ENCODE data around the gene BTN2A1. TPM values are rescaled to one million over a fixed set of nuclear protein-coding genes. Genes with fewer than 3 reads are reported as not detected.

Gene BTN2A1
- total RNA-seq, 1 experiment from 2014 or later: 13.1 TPM

DNA sequence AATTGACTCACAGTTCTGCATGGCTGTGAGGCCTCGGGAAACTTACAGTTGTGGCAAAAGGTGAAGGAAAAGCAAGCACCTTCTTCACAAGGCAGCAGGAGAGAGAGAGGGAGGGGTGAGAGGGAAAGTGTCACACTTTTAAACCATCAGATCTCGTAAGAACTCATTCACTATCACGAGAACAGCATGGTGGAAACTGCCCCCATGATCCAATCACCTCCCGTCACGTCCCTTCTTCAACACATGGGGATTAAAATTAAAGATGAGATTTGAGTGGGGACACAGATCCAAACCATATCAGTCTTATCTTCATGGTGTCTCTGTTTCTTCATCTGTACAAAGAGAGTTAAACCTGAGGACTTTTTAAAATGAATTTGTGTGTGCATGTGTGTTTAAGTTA is 28.6 kb downstream of the BTN2A1 start:
- ChIA-PET CTCF (no interaction called here), POLR2A (ENCODE audit: unreplicated experiment) (no interaction called here)
- H3K9me2 ChIP-seq (replicated peaks; ENCODE audit: low read length): no peaks in the 10 kb centered on the region
- H3K4me2 ChIP-seq (ENCODE audit: low read length): no peak overlapping the region
- no peak overlapping the region for H3K27ac ChIP-seq (ENCODE audit: low read length)
- DNase-seq: no peak
- H3F3A ChIP-seq (ENCODE audit: low read length, unreplicated experiment): no peaks in the 10 kb centered on the region
- no peaks in the 10 kb centered on the region for H3K36me3 ChIP-seq (ENCODE audit: low read depth, low read length)
- H3K27me3 ChIP-seq (ENCODE audit: low read length): no peaks in the 10 kb centered on the region
- H2AFZ ChIP-seq (ENCODE audit: low read length): no peak overlapping the region
- no peaks in the 10 kb centered on the region for H4K20me1 ChIP-seq (ENCODE audit: low read length)
- no peak for ATAC-seq
- H3K9ac ChIP-seq (ENCODE audit: low read length): no peak overlapping the region
- H3K9me3 ChIP-seq (ENCODE audit: low read length): no peaks in the 10 kb centered on the region
- no TSS peak for BruUV-seq (replicated peaks)
- no peaks in the 10 kb centered on the region for H3K4me1 ChIP-seq (ENCODE audit: insufficient read depth, low read length)
- TF ChIP-seq EZH2 (IDR thresholded peaks at IDR 0.05; ENCODE audit: low read length, unreplicated experiment) (no peak), EZH2phosphoT487 (IDR thresholded peaks at IDR 0.05; ENCODE audit: borderline replicate concordance, low read length) (no peak)
- TF ChIP-seq, protein P1, sequence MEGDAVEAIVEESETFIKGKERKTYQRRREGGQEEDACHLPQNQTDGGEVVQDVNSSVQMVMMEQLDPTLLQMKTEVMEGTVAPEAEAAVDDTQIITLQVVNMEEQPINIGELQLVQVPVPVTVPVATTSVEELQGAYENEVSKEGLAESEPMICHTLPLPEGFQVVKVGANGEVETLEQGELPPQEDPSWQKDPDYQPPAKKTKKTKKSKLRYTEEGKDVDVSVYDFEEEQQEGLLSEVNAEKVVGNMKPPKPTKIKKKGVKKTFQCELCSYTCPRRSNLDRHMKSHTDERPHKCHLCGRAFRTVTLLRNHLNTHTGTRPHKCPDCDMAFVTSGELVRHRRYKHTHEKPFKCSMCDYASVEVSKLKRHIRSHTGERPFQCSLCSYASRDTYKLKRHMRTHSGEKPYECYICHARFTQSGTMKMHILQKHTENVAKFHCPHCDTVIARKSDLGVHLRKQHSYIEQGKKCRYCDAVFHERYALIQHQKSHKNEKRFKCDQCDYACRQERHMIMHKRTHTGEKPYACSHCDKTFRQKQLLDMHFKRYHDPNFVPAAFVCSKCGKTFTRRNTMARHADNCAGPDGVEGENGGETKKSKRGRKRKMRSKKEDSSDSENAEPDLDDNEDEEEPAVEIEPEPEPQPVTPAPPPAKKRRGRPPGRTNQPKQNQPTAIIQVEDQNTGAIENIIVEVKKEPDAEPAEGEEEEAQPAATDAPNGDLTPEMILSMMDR (conservative IDR thresholded peaks at IDR 0.05; ENCODE audit: low read depth, low read length): no peak
- no peak overlapping the region for H3K4me3 ChIP-seq (ENCODE audit: low read length)
- H3K79me2 ChIP-seq (ENCODE audit: low read length): no peaks in the 10 kb centered on the region
- intact Hi-C loops (cut with micrococcal nuclease): no loop called here

DNA sequence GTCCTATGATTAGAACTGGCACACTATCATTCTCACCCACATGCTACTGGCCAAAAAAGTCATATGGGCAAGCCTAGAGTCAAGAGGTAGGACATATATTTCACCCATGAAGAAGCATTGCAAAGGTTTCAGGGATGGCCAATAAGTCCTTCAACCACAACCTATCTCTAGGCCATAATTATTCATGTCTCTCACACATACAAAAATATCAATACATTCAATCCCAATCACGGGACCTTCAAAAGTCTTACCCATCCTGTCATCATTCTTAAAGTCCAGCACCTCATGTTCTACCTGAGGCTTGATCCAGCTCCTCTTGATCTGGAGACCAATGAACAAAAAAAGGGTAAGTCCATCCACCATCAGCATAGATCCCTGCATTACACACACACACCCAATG is 29.7 kb downstream of the BTN2A1 start:
- intact Hi-C loops (cut with micrococcal nuclease): no loop called here
- DNase-seq (no peak), ATAC-seq (no peak)
- Histone ChIP-seq H3K9ac (ENCODE audit: low read length) (no peak overlapping the region), H3K27me3 (ENCODE audit: low read length) (no peaks in the 10 kb centered on the region), H3K4me3 (ENCODE audit: low read length) (no peak overlapping the region), H3K36me3 (ENCODE audit: low read depth, low read length) (no peaks in the 10 kb centered on the region), H2AFZ (ENCODE audit: low read length) (no peak overlapping the region), H3K9me2 (replicated peaks; ENCODE audit: low read length) (no peaks in the 10 kb centered on the region), H3K4me1 (ENCODE audit: insufficient read depth, low read length) (no peaks in the 10 kb centered on the region), H3K79me2 (ENCODE audit: low read length) (no peaks in the 10 kb centered on the region), H3F3A (ENCODE audit: low read length, unreplicated experiment) (no peaks in the 10 kb centered on the region), H3K9me3 (ENCODE audit: low read length) (no peaks in the 10 kb centered on the region), H3K27ac (ENCODE audit: low read length) (no peak overlapping the region), H4K20me1 (ENCODE audit: low read length) (no peaks in the 10 kb centered on the region), H3K4me2 (ENCODE audit: low read length) (no peak overlapping the region)
- TF ChIP-seq, protein P1 (conservative IDR thresholded peaks at IDR 0.05; ENCODE audit: low read depth, low read length): no peak
- TF ChIP-seq EZH2phosphoT487 (IDR thresholded peaks at IDR 0.05; ENCODE audit: borderline replicate concordance, low read length): no peak
- TF ChIP-seq EZH2 (IDR thresholded peaks at IDR 0.05; ENCODE audit: low read length, unreplicated experiment): no peak
- no TSS peak for BruUV-seq (replicated peaks)
- CTCF ChIA-PET: no interaction called here
- POLR2A ChIA-PET (ENCODE audit: unreplicated experiment): no interaction called here

DNA sequence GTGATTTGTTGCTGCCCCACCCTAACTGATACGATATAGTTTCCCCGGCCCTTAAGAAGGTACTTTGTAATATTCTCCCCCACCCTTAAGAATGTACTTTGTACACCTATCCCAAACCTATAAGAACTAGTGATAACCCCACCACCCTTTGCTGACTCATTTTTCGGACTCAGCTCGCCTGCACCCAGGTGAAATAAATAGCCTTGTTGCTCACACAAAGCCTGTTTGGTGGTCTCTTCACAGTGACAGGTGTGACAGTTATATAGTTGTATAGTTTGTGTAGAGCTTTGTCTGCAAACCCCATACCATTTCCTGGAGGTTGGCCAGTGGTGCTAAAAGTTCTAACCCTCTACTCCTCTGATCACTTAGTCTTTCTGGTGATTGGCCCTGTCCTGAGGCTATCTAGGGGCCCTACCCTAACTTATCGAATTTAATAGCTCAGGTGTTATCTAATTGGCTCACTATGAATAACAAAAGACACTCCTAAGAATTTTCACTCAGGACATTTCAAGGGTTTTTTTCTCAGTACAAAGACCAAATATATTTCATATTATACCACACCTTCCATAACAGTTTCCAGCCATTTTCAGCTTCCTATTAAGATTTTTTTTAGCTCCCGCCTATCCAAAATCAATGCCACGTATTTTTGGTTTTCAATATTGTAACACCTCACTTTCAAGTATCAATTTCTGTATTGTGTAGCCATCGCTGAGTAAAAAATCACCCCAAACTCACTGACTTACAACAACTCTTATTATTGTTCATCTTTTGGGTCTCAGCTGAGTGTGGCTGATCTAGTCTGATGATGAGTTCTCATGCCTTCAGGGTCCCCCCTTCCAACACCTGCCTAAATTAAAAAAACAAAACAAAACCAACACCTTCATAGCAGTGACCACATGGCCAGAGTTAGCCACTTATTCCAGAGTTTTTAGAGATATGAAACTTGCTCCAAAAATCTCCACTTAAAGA is 32.5 kb downstream of the BTN2A1 start:
- Histone ChIP-seq H3K9me2 (replicated peaks; ENCODE audit: low read length) (no peaks in the 10 kb centered on the region), H4K20me1 (ENCODE audit: low read length) (no peaks in the 10 kb centered on the region), H2AFZ (ENCODE audit: low read length) (no peak overlapping the region), H3K27me3 (ENCODE audit: low read length) (no peaks in the 10 kb centered on the region), H3K9ac (ENCODE audit: low read length) (no peak overlapping the region), H3K4me3 (ENCODE audit: low read length) (no peak overlapping the region), H3K4me1 (ENCODE audit: insufficient read depth, low read length) (no peaks in the 10 kb centered on the region), H3K79me2 (ENCODE audit: low read length) (no peaks in the 10 kb centered on the region), H3K36me3 (ENCODE audit: low read depth, low read length) (no peaks in the 10 kb centered on the region), H3K27ac (ENCODE audit: low read length) (no peak overlapping the region), H3F3A (ENCODE audit: low read length, unreplicated experiment) (no peaks in the 10 kb centered on the region), H3K9me3 (ENCODE audit: low read length) (no peaks in the 10 kb centered on the region), H3K4me2 (ENCODE audit: low read length) (no peak overlapping the region)
- POLR2A ChIA-PET (ENCODE audit: unreplicated experiment): no interaction called here
- TF ChIP-seq, protein P1 (conservative IDR thresholded peaks at IDR 0.05; ENCODE audit: low read depth, low read length): no peak
- TF ChIP-seq EZH2 (IDR thresholded peaks at IDR 0.05; ENCODE audit: low read length, unreplicated experiment) (no peak), EZH2phosphoT487 (IDR thresholded peaks at IDR 0.05; ENCODE audit: borderline replicate concordance, low read length) (no peak)
- DNase-seq (no peak), ATAC-seq (no peak)
- intact Hi-C loops (cut with micrococcal nuclease): no loop called here
- CTCF ChIA-PET: no interaction called here
- no TSS peak for BruUV-seq (replicated peaks)
